ENCODE measurements around the gene NOL6. TPM values are rescaled to one million over a fixed set of nuclear protein-coding genes. Genes with fewer than 3 reads are reported as not detected.

Gene NOL6
- total RNA-seq, 1 experiment from 2014 or later: 75.1 TPM

DNA sequence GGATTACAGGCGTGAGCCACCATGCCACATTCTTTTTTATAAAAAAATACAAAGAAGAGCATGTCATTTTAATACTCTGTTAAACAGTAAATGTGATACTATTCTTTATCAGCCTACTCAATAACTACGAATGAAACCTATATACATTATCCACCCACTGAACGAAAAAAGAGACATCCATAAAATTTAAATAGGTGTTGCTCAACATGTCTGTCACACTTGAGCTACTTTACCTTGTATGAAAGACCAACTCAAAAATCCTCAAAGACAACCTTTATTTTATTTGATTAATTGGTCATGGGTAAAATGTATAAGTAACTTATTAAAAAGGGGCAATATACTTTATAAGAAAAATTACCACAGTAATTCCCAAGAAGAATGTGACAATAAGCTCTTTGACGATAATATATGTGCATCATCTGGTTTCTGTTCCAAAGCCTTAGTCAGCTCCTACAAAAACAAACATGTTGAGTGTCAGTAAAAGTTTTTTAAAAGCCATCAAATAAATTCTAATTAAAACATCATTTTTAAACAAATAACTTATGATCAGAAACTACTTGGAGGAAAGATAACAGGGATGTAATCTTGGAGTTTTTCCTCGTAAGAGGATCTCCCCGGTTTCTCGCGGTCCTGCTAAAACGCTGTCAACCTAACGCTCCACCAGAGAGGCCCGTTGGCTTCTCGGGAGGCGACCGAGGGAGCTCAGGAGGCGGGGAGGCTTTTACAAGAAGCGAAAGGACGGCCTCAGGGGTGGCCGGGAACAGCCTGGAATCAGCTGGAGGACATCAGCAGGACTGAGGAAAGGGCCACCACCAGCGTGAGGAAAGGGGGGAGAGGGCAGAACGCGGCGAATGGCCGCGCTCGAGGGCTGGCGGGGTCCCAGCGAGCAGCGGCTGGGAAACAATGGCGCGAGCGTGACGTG is 36.8 kb upstream of the NOL6 start:
- CTCF ChIA-PET: interaction anchor here (0.6 to 0.8 kb wide), 2 partner anchors 44 to 119 kb away, joined by 3 read pairs; no protein-coding TSS in a partner anchor
- H3K36me3 ChIP-seq (ENCODE audit: control insufficient read depth, insufficient read depth, low read length): no peaks in the 10 kb centered on the region
- no peaks in the 10 kb centered on the region for H3K27me3 ChIP-seq (ENCODE audit: control insufficient read depth, insufficient read depth, low read length)
- H3K4me3 ChIP-seq (ENCODE audit: low read depth in 2 of 2, low read length in 2 of 2): peak overlapping the region; percentile 66 to 76
- BruUV-seq (replicated peaks): TSS peak; percentile 68
- ATAC-seq (peak; percentile 93), DNase-seq (ENCODE audit: low read depth, low spot score) (no peak)
- H3K4me1 ChIP-seq (ENCODE audit: control insufficient read depth, insufficient read depth, low read length): no peaks in the 10 kb centered on the region
- POLR2A ChIA-PET: interaction anchor here (0.7 kb wide), 1 partner anchor 238 kb away, joined by 3 read pairs; no protein-coding TSS in a partner anchor
- H3K27ac ChIP-seq (ENCODE audit: low read length): peak overlapping the region; percentile 91
- TF ChIP-seq REST (IDR thresholded peaks at IDR 0.05; ENCODE audit: insufficient read depth in 1 of 2, low read depth in 2 of 2, low read length in 1 of 2) (no peak), POLR2AphosphoS5 (IDR thresholded peaks at IDR 0.05; ENCODE audit: low read depth, low read length) (0 out of 2 replicates have a peak, but pooled peaks have one; percentile 35)
- intact Hi-C loops (cut with micrococcal nuclease; ENCODE audit: unreplicated experiment) (no loop called here), in situ Hi-C loops (cut with HindIII; ENCODE audit: low pct_unique_long_range_greater_than_20kb, low sequenced_read_pairs) (no loop called here)
- H3K9me3 ChIP-seq (ENCODE audit: control insufficient read depth, insufficient read depth, low read depth, low read length): no peaks in the 10 kb centered on the region

DNA sequence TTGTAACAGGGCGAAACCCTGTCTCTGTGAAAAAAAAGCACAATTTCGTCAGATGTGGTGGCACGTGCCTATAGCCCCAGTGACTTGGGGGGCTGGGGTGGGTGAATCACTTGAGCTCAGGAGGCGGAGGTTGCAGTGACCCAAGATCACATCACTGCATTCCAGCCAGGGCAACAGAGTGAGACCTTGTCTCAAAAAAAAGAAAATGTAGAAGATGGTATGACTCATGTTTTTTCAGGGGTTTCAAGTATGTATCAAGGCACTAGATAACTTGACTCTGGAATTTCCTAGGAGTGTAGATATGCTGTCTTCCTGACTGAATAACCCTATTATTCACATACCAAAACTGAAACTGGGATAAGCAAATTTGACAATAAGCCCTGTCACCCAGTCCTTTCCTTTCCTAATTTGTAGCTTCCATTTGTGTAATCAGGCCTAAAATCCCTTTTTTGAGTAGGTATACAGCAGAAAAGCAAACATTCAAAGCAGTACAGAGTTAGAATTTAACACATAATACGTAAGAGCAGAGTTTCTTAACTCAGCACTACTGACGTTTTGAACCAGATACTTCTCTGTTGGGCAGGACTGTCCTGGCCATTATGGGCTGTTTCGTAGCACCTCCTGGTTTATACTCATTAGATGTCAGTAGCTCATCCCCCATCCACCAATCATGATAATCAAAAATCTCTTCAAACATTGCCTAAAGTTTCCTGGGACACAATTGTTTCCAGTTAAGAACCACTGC is 33.1 kb upstream of the NOL6 start:
- Histone ChIP-seq H3K27me3 (ENCODE audit: control insufficient read depth, insufficient read depth, low read length) (no peaks in the 10 kb centered on the region), H3K4me3 (ENCODE audit: low read depth in 2 of 2, low read length in 2 of 2) (no peak overlapping the region), H3K36me3 (ENCODE audit: control insufficient read depth, insufficient read depth, low read length) (no peaks in the 10 kb centered on the region), H3K27ac (ENCODE audit: low read length) (no peak overlapping the region), H3K4me1 (ENCODE audit: control insufficient read depth, insufficient read depth, low read length) (no peaks in the 10 kb centered on the region), H3K9me3 (ENCODE audit: control insufficient read depth, insufficient read depth, low read depth, low read length) (no peaks in the 10 kb centered on the region)
- TSS peak; percentile 37 for BruUV-seq (replicated peaks)
- intact Hi-C loops (cut with micrococcal nuclease; ENCODE audit: unreplicated experiment) (no loop called here), in situ Hi-C loops (cut with HindIII; ENCODE audit: low pct_unique_long_range_greater_than_20kb, low sequenced_read_pairs) (no loop called here)
- POLR2A ChIA-PET: no interaction called here
- DNase-seq (ENCODE audit: low read depth, low spot score) (no peak), ATAC-seq (peak; percentile 47)
- TF ChIP-seq, protein P1, sequence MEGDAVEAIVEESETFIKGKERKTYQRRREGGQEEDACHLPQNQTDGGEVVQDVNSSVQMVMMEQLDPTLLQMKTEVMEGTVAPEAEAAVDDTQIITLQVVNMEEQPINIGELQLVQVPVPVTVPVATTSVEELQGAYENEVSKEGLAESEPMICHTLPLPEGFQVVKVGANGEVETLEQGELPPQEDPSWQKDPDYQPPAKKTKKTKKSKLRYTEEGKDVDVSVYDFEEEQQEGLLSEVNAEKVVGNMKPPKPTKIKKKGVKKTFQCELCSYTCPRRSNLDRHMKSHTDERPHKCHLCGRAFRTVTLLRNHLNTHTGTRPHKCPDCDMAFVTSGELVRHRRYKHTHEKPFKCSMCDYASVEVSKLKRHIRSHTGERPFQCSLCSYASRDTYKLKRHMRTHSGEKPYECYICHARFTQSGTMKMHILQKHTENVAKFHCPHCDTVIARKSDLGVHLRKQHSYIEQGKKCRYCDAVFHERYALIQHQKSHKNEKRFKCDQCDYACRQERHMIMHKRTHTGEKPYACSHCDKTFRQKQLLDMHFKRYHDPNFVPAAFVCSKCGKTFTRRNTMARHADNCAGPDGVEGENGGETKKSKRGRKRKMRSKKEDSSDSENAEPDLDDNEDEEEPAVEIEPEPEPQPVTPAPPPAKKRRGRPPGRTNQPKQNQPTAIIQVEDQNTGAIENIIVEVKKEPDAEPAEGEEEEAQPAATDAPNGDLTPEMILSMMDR (IDR thresholded peaks at IDR 0.05): no peak
- no peak for TF ChIP-seq POLR2AphosphoS5 (IDR thresholded peaks at IDR 0.05; ENCODE audit: low read depth, low read length)
- no peak for TF ChIP-seq REST (IDR thresholded peaks at IDR 0.05; ENCODE audit: insufficient read depth in 1 of 2, low read depth in 2 of 2, low read length in 1 of 2)
- TF ChIP-seq TCF7L2 (IDR thresholded peaks at IDR 0.05; ENCODE audit: low read depth, low read length): no peak
- no peak for TF ChIP-seq SIN3A (IDR thresholded peaks at IDR 0.05; ENCODE audit: borderline replicate concordance, insufficient read depth, low read depth, low read length)
- CTCF ChIA-PET: interaction anchor here (0.6 kb wide), 1 partner anchor 60 kb away, joined by 3 read pairs; the partner anchor contains the start of gene AQP3

All from Panc1 (cell line).